ENCODE measurements around the gene STRBP.

- TF ChIP-seq TAF1 (IDR thresholded peaks at IDR 0.05; ENCODE audit: borderline replicate concordance, insufficient read depth, low read length) (no peak), POLR2AphosphoS5 (IDR thresholded peaks at IDR 0.05; ENCODE audit: low read depth, low read length) (no peak), REST (IDR thresholded peaks at IDR 0.05; ENCODE audit: insufficient read depth in 1 of 2, low read depth in 2 of 2, low read length in 2 of 2) (no peak)
These were observed 193.8 kb downstream of the STRBP start for GRCh38 chr9:123074628-123075027.

Data from PFSK-1 (cell line).